CD4-positive, alpha-beta T cell treated with Interferon alpha-2 for 1 hour (primary cell): ENCODE data around the gene HMG20A.
A peak's percentile ranks its signal among the peaks of the same experiment; 100 is the strongest.

Source experiments
- DNase-seq, 2 donors: peaks; one replicate each; pipeline ENCODE4 v3.0.0-alpha.2; 2020 to 2022

HMG20A gene

GRCh38 chr15:77430652-77431051 lies 10.0 kb downstream of the HMG20A start:
- DNase-seq: no peak

DNA sequence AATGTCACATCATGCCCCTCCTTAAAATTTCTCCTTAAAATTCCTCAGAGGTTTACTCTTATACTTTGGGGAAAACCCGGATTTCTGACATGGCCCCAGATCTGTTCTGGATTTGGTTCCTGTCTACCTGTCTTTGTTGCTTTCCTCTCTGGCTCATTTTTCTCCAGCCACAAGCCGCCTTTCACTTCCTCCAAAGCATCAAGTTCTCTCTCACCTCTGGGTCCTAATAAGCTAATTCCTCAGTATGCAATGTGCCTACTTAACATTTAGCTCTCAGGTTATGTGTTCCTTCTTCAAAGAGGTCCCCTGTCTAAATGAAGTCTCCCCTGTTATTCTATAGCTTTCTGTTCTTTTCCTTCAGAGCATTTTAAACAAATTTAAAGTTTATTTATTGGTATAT lies 16.1 kb downstream of the HMG20A start:
- no peak for DNase-seq

- no peak for DNase-seq
These were observed 16.6 kb downstream of the HMG20A start for GRCh38 chr15:77437264-77437663.

- no peak for DNase-seq
These were observed 19.8 kb downstream of the HMG20A start for GRCh38 chr15:77440378-77440999.

DNA sequence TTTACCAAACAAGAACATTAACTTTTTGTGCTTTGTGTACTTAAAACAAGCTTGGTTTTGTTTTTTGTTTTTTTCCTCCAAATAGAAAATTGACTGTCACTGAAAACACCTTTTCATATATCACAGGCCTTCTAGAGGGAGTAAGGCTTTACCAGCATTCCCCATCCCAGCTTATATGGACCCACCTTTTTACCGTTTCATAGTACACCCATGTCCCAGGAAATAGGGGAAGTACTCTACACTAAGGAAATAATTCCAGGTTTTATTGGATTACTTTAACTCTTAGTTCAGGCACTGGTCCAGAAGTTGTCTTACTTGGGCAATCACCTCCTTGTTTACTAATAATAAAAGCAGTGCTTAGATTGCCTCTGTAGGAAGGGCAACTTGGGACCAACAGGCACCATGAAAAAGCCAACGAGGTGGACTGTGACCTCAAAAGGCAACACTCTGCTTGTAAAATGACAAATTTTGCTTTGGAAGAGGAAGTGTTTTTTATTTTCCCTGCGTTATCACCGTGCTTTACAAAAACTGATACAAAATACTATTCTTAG lies 26.2 kb downstream of the HMG20A start:
- DNase-seq: no peak

- no peak for DNase-seq
These were observed 33.6 kb downstream of the HMG20A start for GRCh38 chr15:77454265-77454664.

GRCh38 chr15:77454951-77455350 lies 34.3 kb downstream of the HMG20A start:
- no peak for DNase-seq

GRCh38 chr15:77455696-77456321 lies 35.1 kb downstream of the HMG20A start:
- no peak for DNase-seq

DNA sequence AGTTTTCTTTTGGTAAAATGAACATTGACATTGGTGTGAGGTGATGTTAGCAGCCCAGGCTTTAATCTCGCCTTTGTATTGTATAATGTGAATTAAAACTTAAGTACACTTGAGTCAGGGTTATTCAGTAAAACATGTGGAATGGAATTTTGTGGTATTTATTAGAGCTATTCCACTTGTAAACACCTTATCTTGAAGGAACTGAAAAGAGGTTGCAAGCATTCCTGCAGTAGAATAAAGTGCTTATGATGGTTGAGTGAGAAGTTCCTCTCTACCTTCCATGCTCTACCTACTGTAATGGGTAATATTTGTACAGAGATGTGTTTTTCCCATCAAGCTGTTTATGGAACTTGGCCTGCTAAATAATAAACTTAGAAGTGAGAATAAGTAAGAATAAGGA lies 36.1 kb downstream of the HMG20A start:
- no peak for DNase-seq

GRCh38 chr15:77457191-77457904 lies 36.7 kb downstream of the HMG20A start:
- DNase-seq: peak in 1 of 2 donors; percentile 6

GRCh38 chr15:77457905-77458265 lies 37.2 kb downstream of the HMG20A start:
- DNase-seq: no peak

DNA sequence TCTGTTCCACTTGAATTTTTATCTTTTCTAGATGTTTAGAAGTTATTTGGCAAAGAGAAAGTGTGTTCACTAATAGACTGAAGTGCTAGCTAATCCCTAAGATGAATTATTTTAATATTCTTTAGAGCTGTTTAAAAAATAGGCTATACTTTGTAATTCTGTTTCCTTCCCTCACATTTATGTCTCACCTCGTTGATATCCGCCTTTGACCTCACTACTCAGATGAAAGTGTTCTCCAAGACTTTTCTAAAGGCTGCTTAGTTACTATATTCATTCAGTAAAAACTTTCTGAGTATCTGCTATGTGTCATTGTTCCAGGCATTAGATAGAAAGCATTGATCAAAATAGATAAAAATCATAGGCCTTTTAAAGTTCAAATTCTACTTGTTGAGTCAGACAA lies 38.3 kb downstream of the HMG20A start:
- DNase-seq: no peak

DNA sequence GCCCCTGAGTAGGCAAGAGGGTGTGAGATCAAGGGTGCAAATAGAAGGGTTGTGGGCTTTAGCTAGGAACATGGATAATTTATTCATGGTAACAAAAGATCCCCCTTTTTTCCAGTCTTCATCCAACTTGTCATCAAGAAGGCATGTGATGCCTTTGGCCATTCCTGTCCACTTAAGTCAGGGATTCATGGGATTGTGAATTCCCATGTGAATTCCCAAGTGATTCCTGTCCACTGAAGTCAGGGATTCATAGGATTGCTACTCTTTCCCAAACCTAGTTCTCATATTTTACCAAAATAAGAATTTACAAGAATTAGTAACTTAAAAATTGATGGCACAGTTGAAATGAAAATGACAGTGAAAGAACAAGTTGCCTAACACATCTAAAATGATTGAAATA lies 40.8 kb downstream of the HMG20A start:
- no peak for DNase-seq

- no peak for DNase-seq
These were observed 43.6 kb downstream of the HMG20A start for GRCh38 chr15:77464129-77464865.

DNA sequence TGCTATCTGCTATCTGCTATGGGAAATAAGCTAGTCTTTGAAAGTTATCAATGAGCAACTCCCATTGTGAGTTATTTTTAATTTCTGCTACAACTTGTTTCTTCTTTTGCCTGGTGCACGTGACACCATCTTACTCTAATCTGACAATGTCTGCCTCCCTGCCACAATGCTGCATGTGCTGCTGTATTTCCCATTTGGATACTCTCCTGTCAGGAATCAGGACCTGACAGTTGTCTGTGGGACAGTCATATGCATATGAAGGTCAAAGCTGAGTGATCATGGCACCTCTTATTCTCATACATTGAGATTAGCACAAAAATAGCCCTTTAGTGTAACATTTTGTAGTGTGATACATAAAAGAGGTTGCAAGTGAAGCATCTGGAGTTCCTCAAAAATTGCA lies 45.8 kb downstream of the HMG20A start:
- DNase-seq: no peak

DNA sequence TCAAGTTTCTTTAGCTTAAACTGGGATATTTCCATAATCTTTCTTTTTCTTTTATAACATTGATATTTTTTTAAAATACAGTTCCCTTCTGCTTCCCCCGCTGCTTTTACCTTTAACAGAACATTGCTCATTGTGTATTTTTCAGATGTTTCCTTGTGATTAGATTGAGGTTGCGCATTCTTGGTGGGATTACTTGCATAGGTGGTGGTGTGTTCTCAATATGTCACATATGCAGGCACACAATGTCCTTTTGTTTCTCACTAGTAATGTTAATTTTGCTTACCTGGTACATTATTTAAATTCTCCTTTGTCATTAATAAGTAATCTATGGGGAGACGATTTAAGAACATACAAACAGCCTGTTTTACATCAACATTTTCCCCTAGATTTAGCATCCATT lies 48.2 kb downstream of the HMG20A start:
- DNase-seq: no peak

- no peak for DNase-seq
These were observed 49.5 kb downstream of the HMG20A start for GRCh38 chr15:77470235-77470634.

DNA sequence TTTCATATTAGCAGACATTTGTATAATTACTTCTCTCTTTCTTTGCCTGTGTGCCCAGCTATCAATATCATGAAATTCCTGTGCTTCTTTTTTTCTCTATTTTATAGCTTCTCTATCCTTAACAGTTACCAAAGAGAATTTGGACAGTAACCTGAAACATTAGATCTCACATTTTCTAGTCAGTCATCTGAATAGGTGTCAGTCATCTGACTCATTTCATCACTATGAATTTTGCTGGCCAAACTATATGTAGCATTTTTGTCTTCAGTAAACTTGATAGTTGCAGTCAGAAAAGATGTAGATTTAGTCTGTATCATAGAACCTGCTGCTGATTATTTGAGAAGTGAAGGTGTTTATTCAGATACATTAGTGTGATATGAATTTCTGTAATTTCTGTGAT lies 52.6 kb downstream of the HMG20A start:
- DNase-seq: no peak

DNA sequence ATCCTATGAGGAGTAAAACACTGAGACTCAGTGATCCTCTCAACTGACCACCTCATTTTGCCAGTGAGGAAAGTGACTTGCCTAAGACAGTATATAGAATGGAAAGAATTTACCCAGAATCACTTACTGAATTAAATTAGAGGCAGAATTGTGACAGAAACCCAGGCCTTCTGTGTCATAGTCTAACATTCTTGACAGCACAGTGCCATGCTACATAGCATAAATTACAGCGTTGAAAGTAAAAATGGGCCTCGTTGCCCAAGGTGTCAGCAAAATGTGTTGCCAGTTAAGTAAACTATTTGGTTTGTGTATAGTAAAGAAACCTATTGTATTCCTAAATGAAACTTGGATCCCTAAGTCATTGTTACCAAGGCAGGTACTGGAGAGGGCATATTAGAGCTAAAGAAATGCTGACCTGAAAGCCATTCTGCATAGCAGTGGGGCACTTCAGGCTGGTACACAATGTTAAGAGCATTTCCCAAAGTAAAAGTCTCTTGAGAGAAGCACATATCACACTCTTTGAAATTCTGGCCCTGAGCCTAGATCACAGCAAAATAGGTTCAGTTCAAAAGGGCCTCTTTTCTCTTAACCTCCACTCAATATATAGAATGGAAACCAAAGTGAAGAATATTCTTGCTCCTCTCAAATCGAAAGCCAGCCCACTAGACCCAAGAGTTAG lies 53.8 kb downstream of the HMG20A start:
- no peak for DNase-seq

GRCh38 chr15:77475001-77475400 lies 54.3 kb downstream of the HMG20A start:
- DNase-seq: no peak

DNA sequence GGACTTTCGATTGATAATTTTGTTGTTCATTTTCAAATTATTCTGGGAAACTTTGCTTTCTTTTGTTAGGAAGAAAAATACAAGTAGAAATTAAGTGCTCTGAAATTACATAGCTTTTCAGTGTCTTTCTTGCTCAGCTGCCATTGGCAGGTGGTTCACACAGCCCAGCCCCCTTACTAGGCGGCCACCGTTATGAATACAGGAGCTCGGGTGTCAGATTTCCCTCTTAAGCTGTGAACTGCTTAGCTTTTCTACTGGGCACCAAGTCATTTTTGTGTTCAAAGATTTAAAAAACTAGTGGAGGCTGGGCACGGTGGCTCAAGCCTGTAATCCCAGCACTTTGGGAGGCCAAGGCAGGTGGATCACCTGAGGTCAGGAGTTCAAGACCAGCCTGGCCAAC lies 55.2 kb downstream of the HMG20A start:
- no peak for DNase-seq

DNA sequence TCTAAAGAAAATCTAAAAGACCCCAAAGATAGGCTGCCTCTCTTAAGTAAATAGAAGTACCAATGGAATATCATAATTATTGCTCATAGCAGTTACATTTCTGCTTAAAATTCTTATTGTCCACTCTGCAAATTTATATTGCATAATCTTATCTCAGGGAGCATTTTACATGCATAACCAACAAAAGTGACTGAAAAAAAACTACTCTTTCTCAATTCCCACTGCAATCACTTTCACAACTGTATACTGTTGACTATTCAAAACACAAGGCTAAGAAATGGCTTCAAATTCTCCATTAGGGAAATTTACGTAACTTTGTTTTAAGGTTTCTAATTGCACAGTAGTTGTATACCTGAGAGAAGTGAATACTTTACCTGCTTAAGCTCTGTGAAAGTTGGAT lies 56.3 kb downstream of the HMG20A start:
- DNase-seq: no peak

- DNase-seq: no peak
These were observed 57.4 kb downstream of the HMG20A start for GRCh38 chr15:77478051-77478450.
